ENCODE measurements around the gene PDS5A. TPM values are rescaled to one million over a fixed set of nuclear protein-coding genes. Genes with fewer than 3 reads are reported as not detected.
A peak's percentile ranks its signal among the peaks of the same experiment; 100 is the strongest.

The PDS5A gene
- total and polyA plus RNA-seq, 2 experiments from 2014 or later, result 19.2 to 37.8 TPM

- H3K4me3 ChIP-seq, result no peak overlapping the region
- H3K27ac ChIP-seq, result peak overlapping the region; percentile 3
- TF ChIP-seq, protein P1, sequence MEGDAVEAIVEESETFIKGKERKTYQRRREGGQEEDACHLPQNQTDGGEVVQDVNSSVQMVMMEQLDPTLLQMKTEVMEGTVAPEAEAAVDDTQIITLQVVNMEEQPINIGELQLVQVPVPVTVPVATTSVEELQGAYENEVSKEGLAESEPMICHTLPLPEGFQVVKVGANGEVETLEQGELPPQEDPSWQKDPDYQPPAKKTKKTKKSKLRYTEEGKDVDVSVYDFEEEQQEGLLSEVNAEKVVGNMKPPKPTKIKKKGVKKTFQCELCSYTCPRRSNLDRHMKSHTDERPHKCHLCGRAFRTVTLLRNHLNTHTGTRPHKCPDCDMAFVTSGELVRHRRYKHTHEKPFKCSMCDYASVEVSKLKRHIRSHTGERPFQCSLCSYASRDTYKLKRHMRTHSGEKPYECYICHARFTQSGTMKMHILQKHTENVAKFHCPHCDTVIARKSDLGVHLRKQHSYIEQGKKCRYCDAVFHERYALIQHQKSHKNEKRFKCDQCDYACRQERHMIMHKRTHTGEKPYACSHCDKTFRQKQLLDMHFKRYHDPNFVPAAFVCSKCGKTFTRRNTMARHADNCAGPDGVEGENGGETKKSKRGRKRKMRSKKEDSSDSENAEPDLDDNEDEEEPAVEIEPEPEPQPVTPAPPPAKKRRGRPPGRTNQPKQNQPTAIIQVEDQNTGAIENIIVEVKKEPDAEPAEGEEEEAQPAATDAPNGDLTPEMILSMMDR (IDR thresholded peaks at IDR 0.05; ENCODE audit: low read depth, low read length), result no peak
- no peaks in the 10 kb centered on the region for H3K36me3 ChIP-seq
- DNase-seq (ENCODE audit: low read depth in 1 of 2, low spot score in 1 of 2), result no peak
- H3K9me3 ChIP-seq (ENCODE audit: low read depth), result no peaks in the 10 kb centered on the region
- no peaks in the 10 kb centered on the region for H3K27me3 ChIP-seq
- H3K4me1 ChIP-seq (ENCODE audit: low read depth), result peaks cover 16% of the 10 kb centered on the region
These were observed 39.9 kb downstream of the PDS5A start for GRCh38 chr4:39937683-39938268.

GRCh38 chr4:39936565-39937418 lies 40.9 kb downstream of the PDS5A start:
- H3K36me3 ChIP-seq, result no peaks in the 10 kb centered on the region
- no peak overlapping the region for H3K27ac ChIP-seq
- H3K4me1 ChIP-seq (ENCODE audit: low read depth), result peaks cover 20% of the 10 kb centered on the region
- no peaks in the 10 kb centered on the region for H3K9me3 ChIP-seq (ENCODE audit: low read depth)
- no peak overlapping the region for H3K4me3 ChIP-seq
- no peak for DNase-seq (ENCODE audit: low read depth in 1 of 2, low spot score in 1 of 2)
- no peaks in the 10 kb centered on the region for H3K27me3 ChIP-seq
- TF ChIP-seq, protein P1 (IDR thresholded peaks at IDR 0.05; ENCODE audit: low read depth, low read length), result no peak

DNA sequence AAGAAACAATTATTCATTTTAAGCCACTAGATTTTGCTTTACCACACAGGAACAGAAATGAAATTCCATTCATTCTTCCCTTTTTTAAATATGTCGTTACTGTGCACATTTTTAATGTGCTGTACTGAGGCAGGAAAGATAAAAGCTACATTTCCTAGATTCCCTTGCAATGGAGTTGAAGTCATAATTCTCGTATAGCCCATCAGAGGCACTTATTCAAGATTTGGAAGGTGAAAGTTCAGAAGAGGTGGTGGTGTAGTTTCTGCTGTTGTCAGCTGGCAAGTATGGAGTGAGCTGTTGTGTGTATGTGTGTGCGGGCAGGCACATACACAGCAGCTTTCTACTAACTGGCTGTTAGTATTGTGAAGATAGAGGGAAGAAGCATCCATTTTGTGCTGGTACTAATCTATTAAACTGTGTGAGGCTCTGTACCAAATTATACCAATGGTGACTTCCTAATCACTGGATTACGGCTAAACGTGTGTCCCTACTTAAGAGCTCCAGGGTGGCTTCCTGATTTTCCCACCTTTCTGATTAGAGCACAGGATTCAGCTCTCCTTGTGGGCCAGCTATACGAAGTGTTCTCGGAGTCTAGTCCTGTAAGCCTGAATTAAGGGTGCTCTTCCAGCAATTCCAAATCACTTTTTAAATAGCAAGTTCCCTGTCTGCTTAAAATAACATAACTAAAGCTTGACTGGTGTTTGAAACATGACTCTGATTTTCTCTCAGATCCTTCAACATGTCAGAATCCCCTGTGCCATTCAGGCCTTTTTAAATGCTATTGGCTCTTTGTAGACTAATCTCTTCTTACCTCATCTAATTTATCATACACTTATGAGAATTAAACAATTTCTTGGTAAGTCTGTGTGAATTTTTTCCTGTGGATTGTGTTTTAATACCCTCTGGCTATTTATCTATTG lies 43.8 kb downstream of the PDS5A start:
- TF ChIP-seq, protein P1 (IDR thresholded peaks at IDR 0.05; ENCODE audit: low read depth, low read length), result no peak
- H3K27me3 ChIP-seq, result no peaks in the 10 kb centered on the region
- H3K27ac ChIP-seq, result peak overlapping the region; percentile 88
- H3K36me3 ChIP-seq, result no peaks in the 10 kb centered on the region
- no peaks in the 10 kb centered on the region for H3K9me3 ChIP-seq (ENCODE audit: low read depth)
- H3K4me1 ChIP-seq (ENCODE audit: low read depth), result peaks cover 27% of the 10 kb centered on the region
- no peak overlapping the region for H3K4me3 ChIP-seq
- peak; percentile 21 to 80 for DNase-seq (ENCODE audit: low read depth in 1 of 2, low spot score in 1 of 2)

DNA sequence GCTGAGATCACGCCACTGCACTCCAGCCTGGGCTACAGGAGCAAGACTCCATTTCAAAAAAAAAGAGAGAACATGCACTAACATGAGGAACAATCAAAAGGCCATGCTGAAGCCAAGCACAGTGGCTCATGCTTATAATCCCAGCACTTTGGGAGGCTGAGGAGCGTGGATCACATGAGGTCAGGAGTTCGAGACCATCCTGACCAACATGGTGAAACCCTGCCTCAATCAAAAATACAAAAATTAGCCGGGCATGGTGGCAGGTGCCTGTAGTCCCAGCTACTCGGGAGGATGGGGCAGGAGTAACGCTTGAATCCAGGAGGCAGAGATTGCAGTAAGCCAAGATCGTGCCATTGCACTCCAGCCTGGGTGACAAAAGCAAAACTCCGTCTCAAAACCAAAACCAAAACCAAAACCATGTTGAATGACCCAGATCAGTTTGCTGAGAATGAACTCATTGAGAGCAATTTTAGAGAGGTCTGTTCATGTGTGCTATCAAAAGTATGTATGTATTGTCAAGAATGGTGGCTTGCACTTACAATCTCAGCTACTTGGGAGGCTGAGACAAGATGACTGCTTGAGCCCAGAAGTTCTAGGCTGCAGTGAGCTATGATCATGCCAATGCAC lies 44.8 kb downstream of the PDS5A start:
- DNase-seq (ENCODE audit: low read depth in 1 of 2, low spot score in 1 of 2), result no peak
- Histone ChIP-seq H3K36me3 (peaks cover under 1% of the 10 kb centered on the region), H3K27ac (peak overlapping the region; percentile 88), H3K27me3 (no peaks in the 10 kb centered on the region), H3K4me1 (ENCODE audit: low read depth) (peaks cover 27% of the 10 kb centered on the region), H3K4me3 (no peak overlapping the region), H3K9me3 (ENCODE audit: low read depth) (no peaks in the 10 kb centered on the region)
- TF ChIP-seq, protein P1 (IDR thresholded peaks at IDR 0.05; ENCODE audit: low read depth, low read length), result no peak

- TF ChIP-seq, protein P1 (IDR thresholded peaks at IDR 0.05; ENCODE audit: low read depth, low read length), result no peak
- Histone ChIP-seq H3K27me3 (no peaks in the 10 kb centered on the region), H3K36me3 (peaks cover 11% of the 10 kb centered on the region), H3K4me3 (no peak overlapping the region), H3K27ac (peak overlapping the region; percentile 86), H3K4me1 (ENCODE audit: low read depth) (peaks cover 27% of the 10 kb centered on the region), H3K9me3 (ENCODE audit: low read depth) (no peaks in the 10 kb centered on the region)
- DNase-seq (ENCODE audit: low read depth in 1 of 2, low spot score in 1 of 2), result peak in 1 of 2 donors; percentile 39
These were observed 46.2 kb downstream of the PDS5A start for GRCh38 chr4:39931441-39931901.
